K562 (cell line): ENCODE measurements around the gene PPP4C. TPM values are rescaled to one million over a fixed set of nuclear protein-coding genes. Genes with fewer than 3 reads are reported as not detected.
A peak's percentile ranks its signal among the peaks of the same experiment; 100 is the strongest.

ENCODE experiments used
- DLX4 ChIP-seq: fragments of 250-450 bp; sonication (Bioruptor Pico); IDR thresholded peaks from 2 replicates; pipeline ENCODE4 v1.6.1; 2021; ENCODE audit warnings: mild to moderate bottlenecking
- ELK3 ChIP-seq: fragments of 450-650 bp; formaldehyde crosslinking; IDR thresholded peaks from 2 replicates; pipeline ENCODE4 v1.4.0; 2020; ENCODE audit warnings: mild to moderate bottlenecking
- FOXP1 ChIP-seq: sonication (generic); formaldehyde crosslinking; IDR thresholded peaks from 2 replicates; pipeline ENCODE4 v1.8.0; 2022; ENCODE audit warnings: mild to moderate bottlenecking, missing genetic modification reagents
- GATAD2B ChIP-seq: fragments of 450-650 bp; IDR thresholded peaks from 2 replicates; pipeline ENCODE4 v1.6.1; 2017; ENCODE audit warnings: mild to moderate bottlenecking, borderline replicate concordance
- MITF ChIP-seq: IDR thresholded peaks from 2 replicates; pipeline ENCODE4 v1.6.1; 2014; ENCODE audit warnings: antibody characterized with exemption
- MYC ChIP-seq, 2 experiments: fragments of 250-450 bp in 1 of 2; sonication (Bioruptor Pico) in 1 of 2; IDR thresholded peaks; 2 replicates each; pipeline versions ENCODE4 v1.5.1 to v1.6.1; 2012 to 2021; ENCODE audit warnings: low read depth in 2 of 2, borderline replicate concordance in 1 of 2, improper control_type of control experiment in 1 of 2, low read length in 1 of 2, mild to moderate bottlenecking in 1 of 2, moderate library complexity in 1 of 2
- SP2 ChIP-seq: IDR thresholded peaks from 2 replicates; pipeline ENCODE4 v1.6.1; 2011; ENCODE audit warnings: mild to moderate bottlenecking, low read depth, low read length, moderate library complexity; ENCODE audit not compliant: poor library complexity, severe bottlenecking; ENCODE audit errors: extremely low read depth
- TFAP4 ChIP-seq: sonication (generic); formaldehyde crosslinking; IDR thresholded peaks from 2 replicates; pipeline ENCODE4 v1.8.0; 2022; ENCODE audit warnings: missing genetic modification reagents, mild to moderate bottlenecking, moderate library complexity, borderline replicate concordance
- USF1 ChIP-seq: sonication (generic); formaldehyde crosslinking; IDR thresholded peaks from 2 replicates; pipeline ENCODE4 v1.9.0; 2022; ENCODE audit warnings: mild to moderate bottlenecking, missing genetic modification reagents
- ZBTB12 ChIP-seq: fragments of 250-450 bp; sonication (Bioruptor Pico); IDR thresholded peaks from 2 replicates; pipeline ENCODE4 v1.4.0; 2020
- ZFPM2 ChIP-seq: fragments of 250-450 bp; sonication (Bioruptor Pico); IDR thresholded peaks from 2 replicates; pipeline ENCODE4 v1.5.1; 2022; ENCODE audit warnings: mild to moderate bottlenecking
- polyA plus RNA-seq, 8 experiments: library from polyadenylated mRNA; depleted of rRNA in 4 of 8; stranded (reverse) in 5 of 8; unstranded in 3 of 8; fragments of >200 nt; fragmentation: Nextera tagmentation in 2 of 8; fragmentation: Illumina TruSeq in 1 of 8; extraction: Ambion mirVana in 2 of 8; extraction: Trizol in 1 of 8; gene quantifications; 2 replicates each; pipeline versions ENCODE4 v1.2.1 to v1.2.3, GENCODE V29; 2011 to 2014; ENCODE audit warnings: inconsistent platforms in 1 of 8, missing spikeins in 1 of 8
- total RNA-seq, 7 experiments: library from RNA; depleted of rRNA in 6 of 7; stranded (reverse); fragments of >200 nt in 6 of 7; fragmentation: Illumina TruSeq in 2 of 7; extraction: Trizol in 2 of 7; gene quantifications; 2 replicates each; pipeline versions ENCODE4 v1.2.1 to v1.2.3, GENCODE V29; 2011 to 2021; ENCODE audit warnings: low replicate concordance in 1 of 7
- TF ChIP-seq, protein P1 (sequence below): fragments of 450-650 bp; IDR thresholded peaks from 2 replicates; pipeline ENCODE4 v1.7.1; 2018; ENCODE audit warnings: mild to moderate bottlenecking, low read depth; ENCODE audit not compliant: partially characterized antibody
- TF ChIP-seq, protein P2 (sequence below): fragments of 250-450 bp; sonication (Bioruptor Pico); IDR thresholded peaks from 2 replicates; pipeline ENCODE4 v1.8.0; 2021; ENCODE audit warnings: borderline replicate concordance, mild to moderate bottlenecking, moderate library complexity; ENCODE audit not compliant: poor library complexity, severe bottlenecking
- TF ChIP-seq, protein P3 (sequence below): fragments of 250-450 bp; sonication (Bioruptor Pico); IDR thresholded peaks from 2 replicates; pipeline ENCODE4 v1.5.0; 2021

Gene PPP4C
- total and polyA plus RNA-seq, 9 of the 15 experiments (the other 6 are each of a cell fraction or from before 2014, with no cell fraction given), result 3.5 to 183 (median 131) TPM

GRCh38 chr16:30092373-30093010, 16.7 kb downstream of the PPP4C start (continued):
- peak; percentile 84 for TF ChIP-seq ZBTB12 (CRISPR knock-in tag)
- no peak for TF ChIP-seq ELK3
- TF ChIP-seq SP2, result no peak
- TF ChIP-seq, protein P1, sequence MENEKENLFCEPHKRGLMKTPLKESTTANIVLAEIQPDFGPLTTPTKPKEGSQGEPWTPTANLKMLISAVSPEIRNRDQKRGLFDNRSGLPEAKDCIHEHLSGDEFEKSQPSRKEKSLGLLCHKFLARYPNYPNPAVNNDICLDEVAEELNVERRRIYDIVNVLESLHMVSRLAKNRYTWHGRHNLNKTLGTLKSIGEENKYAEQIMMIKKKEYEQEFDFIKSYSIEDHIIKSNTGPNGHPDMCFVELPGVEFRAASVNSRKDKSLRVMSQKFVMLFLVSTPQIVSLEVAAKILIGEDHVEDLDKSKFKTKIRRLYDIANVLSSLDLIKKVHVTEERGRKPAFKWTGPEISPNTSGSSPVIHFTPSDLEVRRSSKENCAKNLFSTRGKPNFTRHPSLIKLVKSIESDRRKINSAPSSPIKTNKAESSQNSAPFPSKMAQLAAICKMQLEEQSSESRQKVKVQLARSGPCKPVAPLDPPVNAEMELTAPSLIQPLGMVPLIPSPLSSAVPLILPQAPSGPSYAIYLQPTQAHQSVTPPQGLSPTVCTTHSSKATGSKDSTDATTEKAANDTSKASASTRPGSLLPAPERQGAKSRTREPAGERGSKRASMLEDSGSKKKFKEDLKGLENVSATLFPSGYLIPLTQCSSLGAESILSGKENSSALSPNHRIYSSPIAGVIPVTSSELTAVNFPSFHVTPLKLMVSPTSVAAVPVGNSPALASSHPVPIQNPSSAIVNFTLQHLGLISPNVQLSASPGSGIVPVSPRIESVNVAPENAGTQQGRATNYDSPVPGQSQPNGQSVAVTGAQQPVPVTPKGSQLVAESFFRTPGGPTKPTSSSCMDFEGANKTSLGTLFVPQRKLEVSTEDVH, result peak; percentile 98
- TF ChIP-seq, protein P2, sequence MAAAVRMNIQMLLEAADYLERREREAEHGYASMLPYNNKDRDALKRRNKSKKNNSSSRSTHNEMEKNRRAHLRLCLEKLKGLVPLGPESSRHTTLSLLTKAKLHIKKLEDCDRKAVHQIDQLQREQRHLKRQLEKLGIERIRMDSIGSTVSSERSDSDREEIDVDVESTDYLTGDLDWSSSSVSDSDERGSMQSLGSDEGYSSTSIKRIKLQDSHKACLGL (CRISPR knock-in tag), result peak; percentile 68
- TF ChIP-seq DLX4, result 0 out of 2 replicates have a peak, but pooled peaks have one; percentile 53
- peak; percentile 83; the same call in 1 of the 2 replicates for TF ChIP-seq GATAD2B
- TF ChIP-seq FOXP1, result peak; percentile 91
- TF ChIP-seq, protein P3, sequence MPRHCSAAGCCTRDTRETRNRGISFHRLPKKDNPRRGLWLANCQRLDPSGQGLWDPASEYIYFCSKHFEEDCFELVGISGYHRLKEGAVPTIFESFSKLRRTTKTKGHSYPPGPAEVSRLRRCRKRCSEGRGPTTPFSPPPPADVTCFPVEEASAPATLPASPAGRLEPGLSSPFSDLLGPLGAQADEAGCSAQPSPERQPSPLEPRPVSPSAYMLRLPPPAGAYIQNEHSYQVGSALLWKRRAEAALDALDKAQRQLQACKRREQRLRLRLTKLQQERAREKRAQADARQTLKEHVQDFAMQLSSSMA (CRISPR knock-in tag), result 0 out of 2 replicates have a peak, but pooled peaks have one; percentile 78
- TF ChIP-seq USF1 (CRISPR knock-in tag), result peak; percentile 84
- TF ChIP-seq ZFPM2 (CRISPR knock-in tag), result peak; percentile 90; the same call in 1 of the 2 replicates
- peak; percentile 88 for TF ChIP-seq TFAP4
- peak; percentile 76 for TF ChIP-seq MITF
- peak; percentile 98 for TF ChIP-seq MYC (IDR thresholded peaks at IDR 0.05; ENCODE audit: low read depth, low read length)
- TF ChIP-seq MYC (CRISPR knock-in tag; IDR thresholded peaks at IDR 0.05; ENCODE audit: borderline replicate concordance, low read depth), result 0 out of 2 replicates have a peak, but pooled peaks have one; percentile 60
